ENCODE measurements around the gene MLLT3.
A peak's percentile ranks its signal among the peaks of the same experiment; 100 is the strongest.

MLLT3 gene

DNA sequence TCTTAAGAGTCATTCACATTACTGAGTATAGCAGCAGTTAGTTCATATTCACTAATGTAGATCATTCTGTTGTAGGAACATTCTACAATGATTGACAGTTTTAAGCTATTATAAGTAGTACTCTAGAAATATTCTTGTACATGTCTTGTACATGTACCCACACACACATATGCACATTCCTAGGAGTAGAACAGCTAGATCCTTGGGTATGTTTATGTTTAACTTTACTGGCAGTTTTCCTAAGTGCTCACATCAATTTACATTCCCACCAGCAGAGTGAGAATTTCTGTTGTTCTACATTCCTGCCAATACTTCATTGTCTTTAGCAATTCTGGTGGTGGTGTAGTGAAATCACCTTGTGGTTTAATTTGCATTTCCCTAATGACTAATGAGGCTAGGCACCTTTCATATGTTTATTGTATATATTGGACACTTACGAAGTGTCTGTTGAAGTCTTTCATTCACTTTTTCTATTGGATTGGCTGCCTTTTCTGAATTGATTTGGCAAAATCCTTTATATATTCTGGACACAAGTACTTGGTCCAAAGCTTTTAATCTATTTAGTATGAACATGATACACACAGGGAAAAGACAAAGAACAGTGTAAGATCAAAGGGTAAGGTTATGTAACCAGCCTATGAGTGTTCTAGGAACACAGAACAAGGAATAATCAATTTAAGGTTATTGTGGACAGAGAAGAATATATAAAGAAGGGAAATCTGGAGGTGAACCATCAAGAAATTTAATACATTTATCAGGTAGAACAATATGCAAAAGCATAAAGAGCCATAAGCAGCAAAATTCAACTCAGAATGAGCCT is 95.6 kb downstream of the MLLT3 start:
- Histone ChIP-seq H3K79me2 (ENCODE audit: insufficient read depth, low read depth) (no peaks in the 10 kb centered on the region), H3K4me3 (IDR thresholded peaks at IDR 0.05; ENCODE audit: insufficient read depth, low read depth, low read length) (no peak overlapping the region), H3K36me3 (ENCODE audit: insufficient read depth) (no peaks in the 10 kb centered on the region), H3K4me1 (ENCODE audit: low read depth, poor library complexity, severe bottlenecking) (no peaks in the 10 kb centered on the region), H3K4me2 (no peak overlapping the region), H4K20me1 (ENCODE audit: insufficient read depth) (no peaks in the 10 kb centered on the region), H3K9ac (no peak overlapping the region), H3K27me3 (ENCODE audit: insufficient read depth, low read depth) (no peaks in the 10 kb centered on the region), H3K27ac (no peak overlapping the region), H2AFZ (ENCODE audit: low read depth) (no peak overlapping the region)
- TF ChIP-seq, protein P1, sequence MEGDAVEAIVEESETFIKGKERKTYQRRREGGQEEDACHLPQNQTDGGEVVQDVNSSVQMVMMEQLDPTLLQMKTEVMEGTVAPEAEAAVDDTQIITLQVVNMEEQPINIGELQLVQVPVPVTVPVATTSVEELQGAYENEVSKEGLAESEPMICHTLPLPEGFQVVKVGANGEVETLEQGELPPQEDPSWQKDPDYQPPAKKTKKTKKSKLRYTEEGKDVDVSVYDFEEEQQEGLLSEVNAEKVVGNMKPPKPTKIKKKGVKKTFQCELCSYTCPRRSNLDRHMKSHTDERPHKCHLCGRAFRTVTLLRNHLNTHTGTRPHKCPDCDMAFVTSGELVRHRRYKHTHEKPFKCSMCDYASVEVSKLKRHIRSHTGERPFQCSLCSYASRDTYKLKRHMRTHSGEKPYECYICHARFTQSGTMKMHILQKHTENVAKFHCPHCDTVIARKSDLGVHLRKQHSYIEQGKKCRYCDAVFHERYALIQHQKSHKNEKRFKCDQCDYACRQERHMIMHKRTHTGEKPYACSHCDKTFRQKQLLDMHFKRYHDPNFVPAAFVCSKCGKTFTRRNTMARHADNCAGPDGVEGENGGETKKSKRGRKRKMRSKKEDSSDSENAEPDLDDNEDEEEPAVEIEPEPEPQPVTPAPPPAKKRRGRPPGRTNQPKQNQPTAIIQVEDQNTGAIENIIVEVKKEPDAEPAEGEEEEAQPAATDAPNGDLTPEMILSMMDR (conservative IDR thresholded peaks at IDR 0.05; ENCODE audit: low read depth, low read length), result no peak

DNA sequence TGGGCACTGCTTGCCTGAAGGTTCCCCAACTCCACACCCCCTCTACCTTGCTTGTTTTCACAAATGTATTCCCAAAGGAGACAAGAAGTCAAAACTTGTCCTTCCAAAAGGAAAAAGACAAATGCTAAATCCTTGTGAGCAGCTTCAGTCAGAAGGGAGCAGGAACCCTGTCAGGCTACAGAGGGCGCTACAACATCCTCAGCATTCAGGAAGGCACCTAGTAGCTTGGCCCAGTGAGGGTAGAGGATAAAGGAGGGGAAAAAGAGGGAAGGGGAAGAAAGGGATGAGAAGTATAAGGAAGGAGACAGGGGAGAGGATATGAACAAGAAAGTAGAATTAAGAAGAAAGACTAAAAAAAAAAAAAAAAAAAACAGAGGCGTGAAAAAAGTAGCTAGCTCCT is 97.5 kb downstream of the MLLT3 start:
- no peak overlapping the region for H2AFZ ChIP-seq (ENCODE audit: low read depth)
- H3K79me2 ChIP-seq (ENCODE audit: insufficient read depth, low read depth), result no peaks in the 10 kb centered on the region

DNA sequence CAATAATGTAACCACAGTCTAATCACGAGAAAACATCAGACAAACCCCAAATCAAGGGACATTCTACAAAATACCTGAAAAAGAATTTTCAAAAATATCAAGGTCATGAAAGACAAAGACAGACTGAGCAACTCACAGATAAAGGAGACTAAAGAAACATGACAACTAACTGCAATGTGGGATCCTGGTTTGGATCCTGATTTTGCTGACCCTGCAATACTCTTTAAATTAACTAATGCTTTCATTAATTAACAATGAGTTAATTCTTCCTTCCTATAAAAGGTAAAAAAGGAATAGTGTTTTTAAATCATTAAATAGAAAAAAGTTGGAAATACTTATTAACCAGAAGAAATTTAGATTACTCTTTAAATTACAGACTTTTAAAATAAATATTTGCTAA is 103.6 kb downstream of the MLLT3 start:
- H3K4me3 ChIP-seq (IDR thresholded peaks at IDR 0.05; ENCODE audit: insufficient read depth, low read depth, low read length), result no peak overlapping the region
- TF ChIP-seq, protein P1 (conservative IDR thresholded peaks at IDR 0.05; ENCODE audit: low read depth, low read length), result no peak
- H4K20me1 ChIP-seq (ENCODE audit: insufficient read depth), result no peaks in the 10 kb centered on the region
- H3K4me1 ChIP-seq (ENCODE audit: low read depth, poor library complexity, severe bottlenecking), result no peaks in the 10 kb centered on the region
- H3K4me2 ChIP-seq, result no peak overlapping the region
- H3K79me2 ChIP-seq (ENCODE audit: insufficient read depth, low read depth), result no peaks in the 10 kb centered on the region
- no peak overlapping the region for H2AFZ ChIP-seq (ENCODE audit: low read depth)
- H3K9ac ChIP-seq, result no peak overlapping the region
- H3K36me3 ChIP-seq (ENCODE audit: insufficient read depth), result no peaks in the 10 kb centered on the region
- H3K27me3 ChIP-seq (ENCODE audit: insufficient read depth, low read depth), result no peaks in the 10 kb centered on the region
- no peak overlapping the region for H3K27ac ChIP-seq

More for the DNA sequence above, 97.5 kb downstream of the MLLT3 start:
- Histone ChIP-seq H3K27ac (no peak overlapping the region), H4K20me1 (ENCODE audit: insufficient read depth) (no peaks in the 10 kb centered on the region), H3K4me3 (IDR thresholded peaks at IDR 0.05; ENCODE audit: insufficient read depth, low read depth, low read length) (no peak overlapping the region), H3K4me1 (ENCODE audit: low read depth, poor library complexity, severe bottlenecking) (no peaks in the 10 kb centered on the region), H3K4me2 (no peak overlapping the region), H3K9ac (no peak overlapping the region), H3K27me3 (ENCODE audit: insufficient read depth, low read depth) (no peaks in the 10 kb centered on the region), H3K36me3 (ENCODE audit: insufficient read depth) (no peaks in the 10 kb centered on the region)
- TF ChIP-seq, protein P1 (conservative IDR thresholded peaks at IDR 0.05; ENCODE audit: low read depth, low read length), result peak; percentile 30; the same call in 1 of the 2 replicates

DNA sequence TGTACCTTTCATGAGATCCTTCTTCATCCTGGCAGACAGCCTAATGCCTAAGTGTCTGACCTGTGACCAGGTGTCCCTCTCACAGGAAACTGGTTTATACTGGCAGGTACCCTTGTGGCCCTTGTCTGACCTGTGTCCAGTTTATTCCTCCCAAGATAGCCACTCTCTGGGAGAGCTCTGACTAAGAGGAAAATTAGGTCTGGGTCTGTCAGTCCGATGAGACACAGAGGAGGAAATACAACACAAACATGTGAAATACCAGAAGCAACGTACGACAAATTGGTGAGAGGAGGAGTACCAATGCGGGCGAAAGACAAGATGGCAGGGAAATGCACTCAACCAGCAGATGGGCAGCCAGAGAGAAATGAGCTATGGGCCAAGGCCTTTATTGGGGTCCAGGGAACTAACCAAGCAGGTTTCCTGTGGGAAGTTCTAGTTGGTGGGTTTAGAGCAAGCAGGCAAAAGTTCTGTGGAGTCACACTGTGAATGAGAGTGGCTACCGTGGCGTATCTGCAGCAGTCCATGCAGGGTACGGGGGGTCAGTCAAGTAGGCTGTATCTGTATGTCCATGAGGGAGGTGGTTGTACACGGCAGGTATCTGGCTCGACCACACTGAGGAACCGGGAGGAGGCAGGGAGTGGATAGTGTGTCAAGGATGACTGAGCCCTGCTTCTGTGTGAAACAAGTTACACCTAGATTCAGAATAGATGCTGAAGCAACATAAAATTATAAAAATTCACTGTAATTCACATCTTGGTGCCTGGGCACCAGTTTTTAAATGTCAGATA is 109.0 kb downstream of the MLLT3 start:
- Histone ChIP-seq H3K4me2 (no peak overlapping the region), H4K20me1 (ENCODE audit: insufficient read depth) (no peaks in the 10 kb centered on the region), H3K27me3 (ENCODE audit: insufficient read depth, low read depth) (no peaks in the 10 kb centered on the region), H3K9ac (no peak overlapping the region), H3K36me3 (ENCODE audit: insufficient read depth) (no peaks in the 10 kb centered on the region), H3K79me2 (ENCODE audit: insufficient read depth, low read depth) (no peaks in the 10 kb centered on the region), H3K4me3 (IDR thresholded peaks at IDR 0.05; ENCODE audit: insufficient read depth, low read depth, low read length) (no peak overlapping the region), H2AFZ (ENCODE audit: low read depth) (no peak overlapping the region), H3K4me1 (ENCODE audit: low read depth, poor library complexity, severe bottlenecking) (peaks cover 3% of the 10 kb centered on the region), H3K27ac (no peak overlapping the region)
- TF ChIP-seq, protein P1 (conservative IDR thresholded peaks at IDR 0.05; ENCODE audit: low read depth, low read length), result no peak
